DOHH2 (cell line): Measurements from ENCODE around the gene ECI2.

ENCODE experiments used
- EZH2phosphoT487 ChIP-seq: fragments of 200-600 bp; sonication (generic); IDR thresholded peaks from 2 replicates; pipeline ENCODE4 v1.6.1; 2017; ENCODE audit warnings: borderline replicate concordance, mild to moderate bottlenecking, antibody characterized with exemption, low read length, moderate library complexity, mixed read lengths
- TF ChIP-seq, protein P1 (sequence below): fragments of 200-600 bp; sonication (generic); IDR thresholded peaks from one replicate; pipeline ENCODE4 v1.5.1; 2014; ENCODE audit warnings: antibody characterized with exemption, mild to moderate bottlenecking, low read depth, low read length; ENCODE audit not compliant: poor library complexity, severe bottlenecking

DNA sequence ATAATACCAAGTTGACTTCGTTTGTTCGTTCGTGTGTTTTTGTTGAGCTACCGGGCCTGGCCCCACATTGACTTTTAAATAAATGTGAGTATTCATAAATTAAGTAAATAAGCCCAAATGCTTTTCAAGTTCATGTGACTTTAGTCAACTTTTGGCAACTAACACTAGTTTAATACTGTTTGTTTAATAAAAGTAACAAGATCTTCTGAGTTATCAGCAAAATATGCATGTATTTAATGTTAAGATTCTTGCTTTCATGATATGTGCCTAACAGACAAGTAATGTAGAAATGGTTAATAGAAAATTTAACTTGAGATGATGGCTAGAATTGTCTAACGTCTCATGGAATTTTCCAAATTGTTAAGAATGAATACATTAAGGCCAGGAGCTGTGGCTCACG is 38.7 kb upstream of the ECI2 start:
- TF ChIP-seq, protein P1, sequence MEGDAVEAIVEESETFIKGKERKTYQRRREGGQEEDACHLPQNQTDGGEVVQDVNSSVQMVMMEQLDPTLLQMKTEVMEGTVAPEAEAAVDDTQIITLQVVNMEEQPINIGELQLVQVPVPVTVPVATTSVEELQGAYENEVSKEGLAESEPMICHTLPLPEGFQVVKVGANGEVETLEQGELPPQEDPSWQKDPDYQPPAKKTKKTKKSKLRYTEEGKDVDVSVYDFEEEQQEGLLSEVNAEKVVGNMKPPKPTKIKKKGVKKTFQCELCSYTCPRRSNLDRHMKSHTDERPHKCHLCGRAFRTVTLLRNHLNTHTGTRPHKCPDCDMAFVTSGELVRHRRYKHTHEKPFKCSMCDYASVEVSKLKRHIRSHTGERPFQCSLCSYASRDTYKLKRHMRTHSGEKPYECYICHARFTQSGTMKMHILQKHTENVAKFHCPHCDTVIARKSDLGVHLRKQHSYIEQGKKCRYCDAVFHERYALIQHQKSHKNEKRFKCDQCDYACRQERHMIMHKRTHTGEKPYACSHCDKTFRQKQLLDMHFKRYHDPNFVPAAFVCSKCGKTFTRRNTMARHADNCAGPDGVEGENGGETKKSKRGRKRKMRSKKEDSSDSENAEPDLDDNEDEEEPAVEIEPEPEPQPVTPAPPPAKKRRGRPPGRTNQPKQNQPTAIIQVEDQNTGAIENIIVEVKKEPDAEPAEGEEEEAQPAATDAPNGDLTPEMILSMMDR = no peak
- no peak for TF ChIP-seq EZH2phosphoT487
